HG03354 (cell line): Measurements from ENCODE around the gene COL6A1.

Experiments
- ATAC-seq: cut with Tn5 transposase; IDR thresholded peaks from one replicate; pipeline ENCODE4 v1.9.1; 2021; ENCODE audit warnings: mild to moderate bottlenecking; ENCODE audit not compliant: unreplicated experiment, poor library complexity, severe bottlenecking

The COL6A1 gene

GRCh38 chr21:46020581-46020980 is 39.0 kb downstream of the COL6A1 start:
- no peak for ATAC-seq

GRCh38 chr21:46021398-46021797 is 39.8 kb downstream of the COL6A1 start:
- ATAC-seq = no peak

- ATAC-seq = no peak
These were observed 40.5 kb downstream of the COL6A1 start for GRCh38 chr21:46021978-46022544.

DNA sequence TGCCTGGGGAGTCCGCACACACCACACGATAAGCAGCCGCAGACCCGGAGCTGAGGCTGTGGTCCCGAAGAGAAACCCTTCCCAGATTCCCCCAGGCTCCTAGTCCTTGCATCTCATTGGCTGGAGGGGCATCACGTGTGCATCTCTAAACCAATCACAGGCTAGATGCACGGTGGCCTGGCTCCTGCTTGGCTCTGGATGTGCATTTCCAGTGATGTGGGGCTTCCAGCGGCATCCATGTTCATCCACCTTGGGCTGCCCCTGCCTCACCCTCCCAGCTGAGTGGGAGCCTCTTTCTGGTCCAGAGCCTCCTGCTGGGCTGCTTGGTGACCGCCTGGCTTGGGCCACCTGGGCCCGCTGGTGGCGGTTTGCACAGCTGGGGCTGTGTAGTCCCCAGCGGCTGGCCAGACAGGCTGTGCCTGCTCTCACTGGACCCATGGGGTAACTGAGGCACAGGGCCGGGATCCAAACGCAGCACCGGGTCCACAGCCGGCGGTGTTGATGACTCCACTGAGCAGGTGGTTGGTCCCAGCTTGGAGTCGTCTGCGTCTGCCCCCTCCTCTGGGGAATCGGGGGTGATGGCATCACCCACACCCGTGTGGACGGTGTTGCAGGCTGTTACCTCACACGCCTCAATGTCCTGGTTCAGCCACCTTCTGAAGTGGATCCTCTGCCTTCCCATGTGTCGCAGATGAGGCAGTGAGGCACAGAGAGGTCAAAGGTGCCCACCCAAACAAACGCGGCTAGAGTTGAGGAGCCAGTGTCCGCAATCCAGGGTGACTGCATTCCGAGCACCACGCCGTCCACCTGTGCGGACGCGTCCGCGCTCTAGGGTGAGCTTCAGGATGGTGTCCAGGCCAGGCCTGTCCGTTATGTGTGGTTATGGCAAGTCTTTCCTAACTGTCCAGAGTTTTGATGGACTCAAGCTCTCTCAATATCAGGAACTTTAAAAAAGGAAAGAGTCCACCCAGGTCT is 41.3 kb downstream of the COL6A1 start:
- ATAC-seq = no peak

GRCh38 chr21:46023555-46023954 is 42.0 kb downstream of the COL6A1 start:
- no peak for ATAC-seq

DNA sequence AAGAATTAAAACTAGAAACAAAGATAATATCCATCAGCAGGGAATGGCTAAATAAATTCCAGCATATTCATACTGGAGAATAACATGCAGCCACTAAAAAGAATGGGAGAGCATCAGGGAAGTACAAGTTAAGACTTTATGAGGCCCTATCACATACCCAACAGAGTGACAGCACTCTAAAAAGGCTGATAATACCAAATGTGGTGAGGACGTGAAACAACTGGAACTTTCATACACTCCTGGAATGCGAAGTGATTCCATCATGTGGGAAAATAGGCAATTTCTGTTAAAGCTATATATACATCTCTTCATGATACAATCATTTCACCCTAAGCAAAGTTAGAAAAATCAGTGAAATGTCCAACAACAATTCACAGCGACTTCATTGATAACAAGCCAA is 42.6 kb downstream of the COL6A1 start:
- no peak for ATAC-seq

GRCh38 chr21:46025113-46025770 is 43.7 kb downstream of the COL6A1 start:
- no peak for ATAC-seq

- no peak for ATAC-seq
These were observed 46.4 kb downstream of the COL6A1 start for GRCh38 chr21:46027851-46028493.

DNA sequence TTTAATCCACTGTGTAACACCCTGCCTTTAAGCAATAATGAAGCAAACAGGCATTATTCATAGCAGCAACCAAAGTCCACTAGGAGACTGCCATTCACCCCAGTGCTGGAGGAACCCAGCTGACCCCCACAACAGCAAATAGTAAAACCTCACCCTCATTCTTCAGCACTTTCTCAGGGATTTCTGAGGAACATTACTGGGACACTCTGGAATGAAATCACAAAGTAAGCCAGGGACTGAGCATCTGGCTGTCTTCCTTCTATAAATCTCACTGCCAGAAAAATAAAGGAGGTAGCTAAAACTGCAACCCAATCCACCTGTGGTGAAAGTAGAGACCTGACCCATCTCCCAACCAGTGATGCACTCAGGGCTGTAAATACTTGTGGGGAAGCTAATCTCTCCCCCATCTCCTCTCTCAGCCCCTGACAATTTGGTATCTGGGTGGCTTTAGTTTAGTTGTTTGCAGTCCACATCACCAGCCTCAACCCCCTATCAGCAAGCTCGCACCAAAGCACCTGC is 47.1 kb downstream of the COL6A1 start:
- ATAC-seq = no peak

DNA sequence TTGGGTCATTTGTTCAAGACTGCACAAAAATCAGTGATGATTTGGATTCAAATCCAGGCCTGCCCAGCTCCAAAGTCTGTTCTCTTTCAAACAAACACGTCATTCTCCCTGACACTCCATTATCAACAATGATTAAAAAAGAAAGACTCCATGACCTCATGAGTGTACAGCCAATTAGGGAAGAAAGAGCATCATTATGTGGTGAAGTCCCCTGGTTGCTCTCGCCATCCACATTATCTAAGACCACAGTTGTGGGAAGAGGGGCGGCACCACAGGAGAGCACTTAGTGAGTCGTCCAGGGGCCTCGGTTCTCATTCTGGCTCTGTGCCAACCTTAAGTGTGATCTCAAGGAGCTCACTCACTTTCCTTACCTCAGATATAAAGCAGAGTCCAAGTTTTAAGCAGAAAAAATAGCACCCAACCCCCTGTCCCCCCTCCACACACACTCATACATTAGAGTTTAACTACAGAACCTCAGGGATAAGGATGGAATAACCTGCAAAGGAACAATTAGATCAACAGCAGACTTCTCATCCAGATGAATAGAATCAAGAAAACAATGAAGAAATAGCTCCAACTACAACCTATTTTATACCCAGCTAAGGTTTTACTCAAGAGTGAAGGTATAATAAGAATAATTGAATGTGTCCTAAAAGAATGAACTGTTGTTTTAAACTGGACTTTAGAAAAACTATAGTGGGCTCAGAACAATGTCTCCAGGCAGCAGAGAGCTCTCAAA is 47.8 kb downstream of the COL6A1 start:
- ATAC-seq = no peak

DNA sequence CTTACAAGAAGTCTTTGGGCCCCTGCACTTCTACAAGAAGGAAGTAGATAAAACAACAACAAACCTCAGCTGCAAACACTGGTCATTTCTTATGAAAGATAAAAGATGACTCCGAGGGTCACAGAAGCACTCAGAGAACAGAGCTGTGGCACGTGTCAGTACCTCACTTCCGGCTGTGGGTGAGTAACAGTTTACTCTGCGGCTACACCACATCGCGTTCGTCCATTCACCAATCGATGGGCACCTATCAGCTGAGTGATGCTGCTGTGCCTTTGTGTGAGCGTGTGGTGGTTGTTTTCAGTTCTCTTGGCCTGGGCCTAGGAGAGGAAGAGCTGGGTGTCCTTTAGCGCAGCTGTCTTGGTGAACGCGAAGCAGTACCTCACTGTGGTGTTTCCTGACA is 49.9 kb downstream of the COL6A1 start:
- ATAC-seq = no peak

- ATAC-seq = no peak
These were observed 50.5 kb downstream of the COL6A1 start for GRCh38 chr21:46032100-46032499.

- ATAC-seq = no peak
These were observed 52.1 kb downstream of the COL6A1 start for GRCh38 chr21:46033410-46034400.

DNA sequence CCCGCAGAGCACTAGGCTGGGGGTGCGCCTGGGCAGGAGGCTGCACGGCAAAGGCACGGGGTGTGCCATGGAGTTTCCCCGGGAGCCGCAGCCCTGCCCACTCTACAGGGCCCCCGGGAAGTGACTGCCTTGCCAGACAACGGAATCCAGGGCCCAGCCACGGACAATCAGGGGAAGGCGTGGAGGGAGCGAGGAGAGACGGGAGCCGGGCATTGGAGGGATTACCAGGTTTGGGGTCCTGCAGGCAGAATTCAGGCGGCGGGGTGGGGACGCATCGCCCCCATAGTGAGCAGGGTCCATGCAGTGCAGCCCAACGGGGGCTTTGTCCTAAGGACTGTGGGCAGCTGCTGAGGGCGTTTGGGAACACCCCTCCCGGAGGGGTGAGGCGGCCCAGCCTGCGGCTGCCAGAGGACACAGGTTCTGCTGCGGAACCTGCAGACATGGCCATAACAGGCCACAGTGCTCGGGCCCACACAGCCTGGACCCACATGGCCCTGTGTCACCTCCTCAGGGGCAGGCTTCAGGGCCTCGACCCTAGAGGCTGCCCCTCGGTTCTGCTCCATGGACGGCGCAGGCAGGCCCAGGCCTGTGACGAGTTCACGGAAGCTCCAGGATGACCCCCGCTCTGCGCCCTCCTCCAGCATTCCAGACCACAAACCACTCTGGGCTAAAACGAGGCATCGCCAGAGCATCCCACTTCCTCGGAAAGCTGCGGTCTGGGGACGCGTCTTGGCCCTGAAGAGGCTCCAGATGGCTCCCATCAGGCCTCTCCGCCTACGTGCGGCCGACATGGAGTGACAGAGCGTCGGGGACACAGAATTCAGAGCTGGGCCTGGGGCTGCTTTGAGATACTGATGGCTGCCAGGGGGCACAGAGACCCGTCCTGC is 54.5 kb downstream of the COL6A1 start:
- ATAC-seq = no peak

DNA sequence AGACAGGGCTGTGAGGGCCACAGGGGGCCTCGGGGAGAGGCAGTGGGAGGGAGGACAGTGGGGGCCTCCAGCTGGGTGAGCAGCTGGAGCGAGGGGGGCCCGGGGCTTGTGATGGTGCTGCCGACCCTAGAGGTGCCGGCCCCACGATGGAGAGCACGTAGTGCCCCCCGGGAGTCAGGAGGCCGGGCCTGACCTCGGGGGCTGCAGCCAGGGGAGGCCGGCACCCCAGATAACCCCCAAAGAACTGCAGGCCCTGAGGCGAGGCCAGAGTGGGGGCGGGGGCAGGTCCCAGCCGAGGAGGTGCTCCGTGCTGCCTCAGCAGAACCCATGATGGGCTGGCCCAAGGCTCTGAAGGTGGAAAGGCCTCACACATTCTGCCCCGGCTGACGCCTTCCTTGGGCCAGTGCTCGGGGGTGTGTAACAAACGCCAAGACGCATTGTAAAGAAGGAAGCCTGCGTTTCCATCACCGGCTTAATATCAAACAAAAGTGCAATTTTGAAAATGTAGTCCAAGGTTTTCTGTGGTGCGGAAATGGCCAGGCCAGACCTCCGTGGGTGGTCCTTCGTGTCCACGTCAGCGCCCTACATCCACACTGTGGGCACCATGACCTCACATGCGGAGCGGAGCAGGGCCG is 55.2 kb downstream of the COL6A1 start:
- no peak for ATAC-seq

DNA sequence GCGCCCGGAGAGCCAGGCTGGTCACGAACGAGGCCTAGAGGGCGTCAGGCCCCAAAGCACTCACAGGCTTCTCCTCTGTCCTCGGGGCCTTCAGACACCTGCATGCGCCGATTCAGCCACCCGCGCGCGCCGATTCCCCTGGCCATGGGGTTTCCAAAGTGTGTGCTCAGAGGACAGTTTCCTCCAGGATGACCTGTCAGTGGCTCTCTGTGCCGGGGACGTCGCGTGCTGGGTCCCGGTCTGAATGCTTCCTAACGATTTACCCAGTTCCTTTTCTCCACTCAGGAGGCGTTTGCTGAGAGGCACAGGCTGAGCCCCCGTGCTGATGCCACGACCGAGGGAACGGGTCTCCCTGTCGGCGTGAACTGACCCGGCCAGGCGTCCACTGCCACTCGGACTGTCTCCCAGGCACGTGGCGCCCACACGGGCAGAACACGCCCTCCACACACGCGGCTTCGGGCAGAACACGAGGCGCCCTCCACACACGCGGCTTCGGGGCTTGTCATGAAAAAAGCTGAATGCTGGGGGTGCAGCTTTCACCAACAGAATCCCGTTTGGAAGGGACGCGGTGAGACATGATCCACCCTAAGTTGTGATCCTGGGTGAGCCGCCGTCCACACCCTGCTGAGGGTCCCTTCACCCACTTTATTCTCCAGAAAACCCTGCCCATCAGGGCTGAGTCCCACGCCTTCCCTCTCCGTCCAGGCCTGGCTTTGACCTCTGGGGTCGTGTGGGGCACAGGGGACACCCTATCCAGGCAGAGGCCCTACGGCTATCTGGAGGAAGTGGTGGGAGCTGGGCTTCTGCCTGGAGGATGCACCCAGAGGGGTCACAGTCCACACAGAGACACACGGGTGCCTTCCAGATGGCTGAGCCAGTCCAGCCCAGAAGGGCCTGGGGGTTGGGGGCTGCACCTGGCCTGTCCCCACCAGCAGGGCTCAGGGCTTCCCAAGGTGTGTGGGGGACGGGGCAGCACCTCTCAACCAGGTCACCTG is 56.1 kb downstream of the COL6A1 start:
- ATAC-seq = no peak
